Loucy (cell line): Measurements from ENCODE around the gene RAD51B.

Source experiments
- EZH2phosphoT487 ChIP-seq: fragments of 200-600 bp; IDR thresholded peaks from 2 replicates; pipeline ENCODE4 v1.6.1; 2018; ENCODE audit warnings: antibody characterized with exemption, mild to moderate bottlenecking, moderate library complexity, borderline replicate concordance
- TF ChIP-seq, protein P1 (sequence below): fragments of 200-600 bp; sonication (generic); conservative IDR thresholded peaks from 2 replicates; pipeline ENCODE4 v1.5.1; 2014; ENCODE audit warnings: mild to moderate bottlenecking, antibody characterized with exemption, low read length

DNA sequence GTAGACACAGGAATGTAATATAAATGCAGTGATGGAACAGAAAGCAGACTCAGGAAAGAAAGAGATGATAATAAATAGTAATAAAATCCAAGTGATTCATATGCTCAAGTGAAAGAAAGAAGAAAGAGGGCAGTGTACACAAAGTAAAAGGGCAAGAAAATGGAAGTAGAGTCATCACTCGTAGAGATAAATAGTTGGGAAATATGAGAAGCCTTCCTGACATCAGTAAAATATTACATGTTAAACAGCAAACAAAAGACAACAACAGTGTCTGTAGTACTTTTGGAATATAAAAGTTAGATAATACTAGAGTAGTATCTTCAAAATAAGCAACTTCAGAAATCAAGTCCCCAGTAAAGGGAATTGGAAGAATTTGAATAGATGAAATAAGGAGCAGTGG, 412.3 kb downstream of the RAD51B start:
- TF ChIP-seq, protein P1, sequence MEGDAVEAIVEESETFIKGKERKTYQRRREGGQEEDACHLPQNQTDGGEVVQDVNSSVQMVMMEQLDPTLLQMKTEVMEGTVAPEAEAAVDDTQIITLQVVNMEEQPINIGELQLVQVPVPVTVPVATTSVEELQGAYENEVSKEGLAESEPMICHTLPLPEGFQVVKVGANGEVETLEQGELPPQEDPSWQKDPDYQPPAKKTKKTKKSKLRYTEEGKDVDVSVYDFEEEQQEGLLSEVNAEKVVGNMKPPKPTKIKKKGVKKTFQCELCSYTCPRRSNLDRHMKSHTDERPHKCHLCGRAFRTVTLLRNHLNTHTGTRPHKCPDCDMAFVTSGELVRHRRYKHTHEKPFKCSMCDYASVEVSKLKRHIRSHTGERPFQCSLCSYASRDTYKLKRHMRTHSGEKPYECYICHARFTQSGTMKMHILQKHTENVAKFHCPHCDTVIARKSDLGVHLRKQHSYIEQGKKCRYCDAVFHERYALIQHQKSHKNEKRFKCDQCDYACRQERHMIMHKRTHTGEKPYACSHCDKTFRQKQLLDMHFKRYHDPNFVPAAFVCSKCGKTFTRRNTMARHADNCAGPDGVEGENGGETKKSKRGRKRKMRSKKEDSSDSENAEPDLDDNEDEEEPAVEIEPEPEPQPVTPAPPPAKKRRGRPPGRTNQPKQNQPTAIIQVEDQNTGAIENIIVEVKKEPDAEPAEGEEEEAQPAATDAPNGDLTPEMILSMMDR: no peak
- no peak for TF ChIP-seq EZH2phosphoT487
